A673 (cell line): ENCODE measurements around the gene LINC01488. TPM values are rescaled to one million over a fixed set of nuclear protein-coding genes. Genes with fewer than 3 reads are reported as not detected.

Experiments used
- BruUV-seq: library from RNA; stranded (reverse); fragments of 400-500 nt; replicated peaks from 2 replicates; lab custom pipeline; 2021; lab: Mats Ljungman, UMichigan
- CTCF ChIA-PET: fragments of 300-600 bp; sonication (Branson Sonifier 250); formaldehyde crosslinking; loops from one replicate; lab custom pipeline; 2022; ENCODE audit warnings: antibody characterized with exemption; lab: Charles Lee
- POLR2A ChIA-PET: fragments of 300-600 bp; sonication (Branson Sonifier 250); formaldehyde crosslinking; loops from one replicate; lab custom pipeline; 2022; ENCODE audit warnings: antibody characterized with exemption; ENCODE audit not compliant: low non-redundant PET; lab: Charles Lee
- DNase-seq: peaks from one replicate; pipeline ENCODE4 v3.0.0-alpha.2; 2015; ENCODE audit warnings: low spot score
- H3K27ac ChIP-seq: fragments of 200-600 bp; sonication (generic); 2 replicates; pipeline ENCODE4 v1.5.1; 2016; ENCODE audit warnings: mixed run types, low read depth, mild to moderate bottlenecking, mixed read lengths, antibody characterized with exemption, low read length; ENCODE audit not compliant: poor library complexity, severe bottlenecking
- H3K27me3 ChIP-seq: fragments of 200-600 bp; sonication (generic); replicated peaks from 2 replicates; pipeline ENCODE4 v1.6.1; 2017; ENCODE audit warnings: mixed run types, low read depth, mild to moderate bottlenecking, mixed read lengths, antibody characterized with exemption, low read length; ENCODE audit not compliant: insufficient read depth, poor library complexity
- H3K36me3 ChIP-seq: fragments of 200-600 bp; sonication (generic); 2 replicates; pipeline ENCODE4 v1.6.1; 2016; ENCODE audit warnings: mixed run types, mild to moderate bottlenecking, mixed read lengths, antibody characterized with exemption, low read length; ENCODE audit not compliant: insufficient read depth, poor library complexity, severe bottlenecking
- H3K4me1 ChIP-seq: fragments of 200-600 bp; sonication (generic); 2 replicates; pipeline ENCODE4 v1.6.1; 2017; ENCODE audit warnings: mixed run types, mild to moderate bottlenecking, mixed read lengths, antibody characterized with exemption, low read length; ENCODE audit not compliant: insufficient read depth, poor library complexity, severe bottlenecking
- H3K4me3 ChIP-seq: fragments of 200-600 bp; sonication (generic); 2 replicates; pipeline ENCODE4 v1.5.1; 2016; ENCODE audit warnings: low read depth, mixed run types, mild to moderate bottlenecking, mixed read lengths, low read length; ENCODE audit not compliant: poor library complexity, severe bottlenecking
- H3K9me3 ChIP-seq: fragments of 200-600 bp; sonication (generic); 2 replicates; pipeline ENCODE4 v1.6.1; 2016; ENCODE audit warnings: mixed run types, low read depth, mild to moderate bottlenecking, mixed read lengths, antibody characterized with exemption, low read length; ENCODE audit not compliant: poor library complexity, severe bottlenecking
- CTCF ChIP-seq: fragments of 300-800, 200-600 bp; sonication (generic); conservative IDR thresholded peaks from 2 replicates; pipeline ENCODE4 v1.5.1; 2017; ENCODE audit warnings: low read depth, mild to moderate bottlenecking, antibody characterized with exemption, low read length, moderate library complexity, mixed read lengths
- EZH2 ChIP-seq: fragments of 200-600 bp; sonication (generic); IDR thresholded peaks from 2 replicates; pipeline ENCODE4 v1.6.1; 2017; ENCODE audit warnings: borderline replicate concordance, low read depth, mild to moderate bottlenecking, mixed read lengths, antibody characterized with exemption, low read length; ENCODE audit not compliant: poor library complexity, severe bottlenecking
- intact Hi-C: fragments of 100-400 bp; cut with micrococcal nuclease; formaldehyde crosslinking; loops from one replicate; pipeline ENCODE4 v1.10.0; 2022; ENCODE audit not compliant: unreplicated experiment
- total RNA-seq: library from RNA; stranded (reverse); gene quantifications from 2 replicates; pipeline ENCODE4 v1.2.3, GENCODE V29; 2021

LINC01488 gene
- total RNA-seq, 1 experiment from 2014 or later: not detected

DNA sequence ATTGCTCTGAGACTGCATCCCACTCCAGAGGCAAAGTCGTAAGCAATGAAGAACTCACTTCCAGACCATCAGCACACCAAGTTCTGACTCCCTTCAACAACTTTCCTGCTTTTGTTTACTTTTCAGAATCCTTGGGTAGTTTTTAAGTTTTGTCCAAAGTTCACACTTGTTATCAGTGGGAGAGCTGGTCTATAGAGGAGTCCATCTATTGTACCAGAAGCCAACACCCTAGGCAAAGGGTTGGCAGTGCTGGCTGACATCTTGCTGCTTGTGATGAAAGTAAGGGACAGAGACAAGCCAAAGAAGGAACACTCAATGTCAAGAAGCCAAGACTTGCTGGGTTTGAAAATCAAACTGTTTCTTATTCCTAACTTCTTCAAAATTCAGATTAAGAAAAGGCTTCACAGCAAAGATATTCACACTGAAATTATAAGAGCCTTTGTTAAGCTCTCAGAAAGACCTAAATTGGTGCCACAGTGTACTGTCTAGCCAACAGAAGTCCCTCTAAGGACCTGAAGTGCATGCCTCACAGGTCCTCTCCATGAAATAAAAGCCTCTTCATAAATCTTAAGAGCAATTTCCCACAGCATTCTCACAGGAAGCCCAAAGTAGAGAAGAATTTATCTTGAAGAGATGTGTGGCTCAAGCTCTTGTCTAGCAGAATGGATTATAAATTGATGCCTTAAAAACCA is 21.5 kb upstream of the LINC01488 start:
- no peak for DNase-seq
- ChIA-PET POLR2A (no interaction called here), CTCF (no interaction called here)
- TF ChIP-seq CTCF (no peak), EZH2 (no peak)
- no peaks in the 10 kb centered on the region for H3K4me1 ChIP-seq
- intact Hi-C loops: no loop called here
- peaks cover 27% of the 10 kb centered on the region for H3K9me3 ChIP-seq
- no peaks in the 10 kb centered on the region for H3K36me3 ChIP-seq
- no TSS peak for BruUV-seq
- no peak overlapping the region for H3K27ac ChIP-seq
- no peaks in the 10 kb centered on the region for H3K27me3 ChIP-seq
- H3K4me3 ChIP-seq: no peak overlapping the region

- CTCF ChIA-PET: no interaction called here
These were observed 20.8 kb upstream of the LINC01488 start for GRCh38 chr11:69460540-69461257.

More at GRCh38 chr11:69460540-69461257, 20.8 kb upstream of the LINC01488 start:
- H3K9me3 ChIP-seq: peaks cover 27% of the 10 kb centered on the region
- no peaks in the 10 kb centered on the region for H3K27me3 ChIP-seq
- H3K4me3 ChIP-seq: no peak overlapping the region
- intact Hi-C loops: no loop called here
- TF ChIP-seq CTCF (no peak), EZH2 (no peak)
- H3K4me1 ChIP-seq: no peaks in the 10 kb centered on the region
- BruUV-seq: no TSS peak
- H3K36me3 ChIP-seq: no peaks in the 10 kb centered on the region
- POLR2A ChIA-PET: no interaction called here
- H3K27ac ChIP-seq: no peak overlapping the region
- no peak for DNase-seq
